A673 (cell line): Measurements from ENCODE around the gene RPTN.

ENCODE experiments used
- CTCF ChIP-seq: fragments of 300-800, 200-600 bp; sonication (generic); conservative IDR thresholded peaks from 2 replicates; pipeline ENCODE4 v1.5.1; 2017; ENCODE audit warnings: low read depth, mild to moderate bottlenecking, antibody characterized with exemption, low read length, moderate library complexity, mixed read lengths
- EZH2 ChIP-seq: fragments of 200-600 bp; sonication (generic); IDR thresholded peaks from 2 replicates; pipeline ENCODE4 v1.6.1; 2017; ENCODE audit warnings: borderline replicate concordance, low read depth, mild to moderate bottlenecking, mixed read lengths, antibody characterized with exemption, low read length; ENCODE audit not compliant: poor library complexity, severe bottlenecking

- TF ChIP-seq CTCF (no peak), EZH2 (peak; percentile 38)
These were observed 50.8 kb downstream of the RPTN start for GRCh38 chr1:152107984-152108881.
